Right cardiac atrium (tissue), 5 donors: ENCODE results near the gene EDARADD. TPM values are rescaled to one million over a fixed set of nuclear protein-coding genes. Genes with fewer than 3 reads are reported as not detected.
"Not testable (repeated sequence)": the region's sequence is repeated elsewhere in the genome, so short reads cannot be mapped to it uniquely, and the experiment has no call there.

Source experiments
- ATAC-seq, 2 donors: fragments of 200-7000 bp; cut with Tn5 transposase; one replicate each; pipeline versions ENCODE4 v1.8.0 to v1.9.1; 2020; ENCODE audit warnings: moderate library complexity in 2 of 2, mild to moderate bottlenecking in 1 of 2
- DNase-seq, 3 donors: peaks; one replicate each; pipeline ENCODE4 v3.0.0-alpha.2; 2020
- H3K27ac ChIP-seq: one replicate; pipeline ENCODE4 v1.5.1; 2013; ENCODE audit warnings: mild to moderate bottlenecking, low read length, control low read depth, moderate library complexity
- H3K27me3 ChIP-seq: one replicate; pipeline ENCODE4 v1.6.1; 2013; ENCODE audit not compliant: control insufficient read depth, insufficient read depth
- H3K4me1 ChIP-seq: one replicate; pipeline ENCODE4 v1.6.1; 2013; ENCODE audit warnings: low read length; ENCODE audit not compliant: control insufficient read depth, insufficient read depth
- H3K4me3 ChIP-seq: one replicate; pipeline ENCODE4 v1.5.1; 2013; ENCODE audit warnings: low read length, control low read depth
- H3K9me3 ChIP-seq: one replicate; pipeline ENCODE4 v1.6.1; 2013; ENCODE audit warnings: low read length; ENCODE audit not compliant: control insufficient read depth
- WGBS: extraction: QIAGEN DNeasy Blood & Tissue Kit; methylation state at CpG from one replicate; pipeline ENCODE4 v1.1.7; 2013; 5-methylcytosine and 5-hydroxymethylcytosine counted together
- intact Hi-C, 4 donors: fragments of 100-400 bp; cut with DNase I; formaldehyde crosslinking; loops; one replicate each; pipeline versions ENCODE4 v1.11.0 to v1.14.0; 2022 to 2023
- polyA plus RNA-seq: library from polyadenylated mRNA; stranded (reverse); fragments of 200-250 nt; gene quantifications from one replicate; pipeline ENCODE4 v1.2.3, GENCODE V29; 2013
- total RNA-seq, 4 donors: library from RNA; stranded (reverse); fragmentation: NEBNext Ultra II Directional; extraction: Animal tissue kit (Norgen Biotek cat#: 25700); gene quantifications; one replicate each; pipeline ENCODE4 v1.2.1, GENCODE V29; 2021
- donor health status: healthy with polysubstance abuse.
- donor health status: DM: no; HTN: yes; CAD: no.
- donor health status: DM: no; HTN: no; CAD: no.
- donor health status: DM: no; HTN: yes; CAD: no; lungs with severe emphysema.
- donor health status: DM: yes; HTN: yes; CAD: no.

EDARADD gene
- total and polyA plus RNA-seq, 5 donors, result 0.11 to 0.40 (median 0.25) TPM

DNA sequence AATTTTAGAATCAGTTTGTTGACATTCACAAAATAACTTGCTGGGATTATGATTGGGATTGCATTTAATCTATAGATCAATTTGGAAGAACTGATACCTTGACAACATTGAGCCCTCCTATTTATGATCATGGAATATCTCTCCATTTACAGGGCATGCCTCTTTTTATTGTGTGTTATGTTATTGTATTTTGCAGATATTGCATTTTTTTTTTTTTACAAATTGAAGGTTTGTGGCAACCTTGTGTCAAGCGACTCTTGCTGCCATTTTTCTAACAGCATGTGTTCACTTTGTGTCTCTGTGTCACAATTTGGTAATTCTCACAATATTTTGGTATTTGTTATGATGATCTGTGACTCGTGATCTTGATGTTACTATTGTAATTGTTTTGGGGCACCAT, 46.3 kb downstream of the EDARADD start:
- H3K9me3 ChIP-seq, result no peaks in the 10 kb centered on the region
- no peak overlapping the region for H3K4me3 ChIP-seq
- DNase-seq, result no peak
- 89% methylated on average over 2 of the region's 2 CpGs for WGBS
- no peaks in the 10 kb centered on the region for H3K27me3 ChIP-seq
- intact Hi-C loops, result no loop called here
- ATAC-seq, result no peak
- no peaks in the 10 kb centered on the region for H3K4me1 ChIP-seq
- H3K27ac ChIP-seq, result no peak overlapping the region

DNA sequence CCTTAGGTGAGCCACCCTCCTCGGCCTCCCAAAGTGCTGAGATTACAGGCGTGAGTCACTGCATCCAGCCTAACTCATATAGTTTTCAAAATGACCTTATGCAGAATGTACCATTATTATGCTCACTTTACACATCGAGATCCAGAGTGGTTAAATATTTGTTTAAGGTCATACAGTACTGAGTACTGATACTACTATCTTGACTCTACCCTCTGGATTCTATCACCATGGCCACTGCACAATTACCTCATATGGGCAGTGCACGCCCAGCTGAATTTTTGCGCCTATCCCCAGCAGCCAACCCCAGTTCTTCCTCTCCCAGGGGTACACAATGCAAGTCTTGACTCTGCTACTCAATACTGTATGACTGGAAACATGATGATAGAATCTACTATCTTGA, 56.7 kb downstream of the EDARADD start:
- ATAC-seq, result no peak
- no peaks in the 10 kb centered on the region for H3K9me3 ChIP-seq
- no peak overlapping the region for H3K27ac ChIP-seq
- 95% methylated on average over 5 of the region's 5 CpGs for WGBS
- no peaks in the 10 kb centered on the region for H3K4me1 ChIP-seq
- no peaks in the 10 kb centered on the region for H3K27me3 ChIP-seq
- no peak overlapping the region for H3K4me3 ChIP-seq
- DNase-seq, result no peak
- intact Hi-C loops, result no loop called here

DNA sequence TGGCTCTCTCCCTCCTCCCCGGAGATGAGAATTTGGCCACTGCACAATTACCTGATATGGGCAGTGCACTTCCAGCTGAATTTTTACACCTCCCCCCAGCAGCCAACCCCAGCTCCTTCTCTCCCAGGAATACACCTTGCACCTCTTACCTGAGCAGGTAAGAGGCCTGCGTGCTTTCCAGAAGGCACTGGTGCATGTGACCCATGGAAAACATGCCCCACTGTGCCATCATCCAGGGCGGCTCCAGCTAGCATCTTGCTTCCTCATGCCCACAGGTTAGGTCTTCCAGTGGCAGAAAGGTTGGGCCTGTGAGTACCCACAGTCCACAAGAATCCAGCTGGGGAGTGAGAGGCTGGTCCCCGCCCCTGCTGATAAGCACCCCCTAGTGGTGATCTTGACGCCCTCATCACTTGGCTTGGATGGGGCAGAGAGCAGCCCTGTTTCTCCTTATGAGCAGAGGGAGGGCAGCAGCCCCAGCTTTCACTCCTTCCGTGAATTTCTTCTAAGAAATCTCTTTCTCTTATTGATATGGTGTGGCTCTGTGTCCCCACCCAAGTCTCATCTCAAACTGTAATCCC, 57.8 kb downstream of the EDARADD start:
- no peak overlapping the region for H3K4me3 ChIP-seq
- no peak for DNase-seq
- no peaks in the 10 kb centered on the region for H3K27me3 ChIP-seq
- intact Hi-C loops, result no loop called here
- H3K27ac ChIP-seq, result no peak overlapping the region
- WGBS, result 78% methylated on average over 6 of the region's 6 CpGs
- no peaks in the 10 kb centered on the region for H3K9me3 ChIP-seq
- peak in 1 of 2 donors; percentile 45 for ATAC-seq
- H3K4me1 ChIP-seq, result no peaks in the 10 kb centered on the region

DNA sequence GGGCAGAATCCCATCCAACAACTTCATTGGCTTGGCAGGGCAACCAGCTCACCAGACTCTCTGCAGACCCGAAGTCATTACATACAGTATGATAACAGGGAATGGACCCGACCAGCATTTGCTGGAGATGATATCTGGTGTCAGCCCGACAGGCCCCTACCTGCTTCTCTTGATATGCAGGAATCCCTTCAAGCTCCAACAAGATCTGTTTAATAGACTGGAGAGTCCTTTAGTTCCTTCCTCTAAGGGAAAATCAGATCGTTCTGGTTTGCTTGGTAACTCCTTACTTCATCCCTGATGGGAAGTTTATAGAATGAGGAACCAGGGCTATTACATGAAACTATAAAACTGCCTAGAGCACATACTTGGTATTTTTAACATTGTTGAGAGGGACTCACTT, 61.2 kb downstream of the EDARADD start:
- 82% methylated on average over 4 of the region's 4 CpGs for WGBS
- ATAC-seq (no peak), DNase-seq (no peak)
- Histone ChIP-seq H3K4me1 (no peaks in the 10 kb centered on the region), H3K27me3 (no peaks in the 10 kb centered on the region), H3K9me3 (no peaks in the 10 kb centered on the region), H3K27ac (no peak overlapping the region), H3K4me3 (no peak overlapping the region)
- intact Hi-C loops, result no loop called here

DNA sequence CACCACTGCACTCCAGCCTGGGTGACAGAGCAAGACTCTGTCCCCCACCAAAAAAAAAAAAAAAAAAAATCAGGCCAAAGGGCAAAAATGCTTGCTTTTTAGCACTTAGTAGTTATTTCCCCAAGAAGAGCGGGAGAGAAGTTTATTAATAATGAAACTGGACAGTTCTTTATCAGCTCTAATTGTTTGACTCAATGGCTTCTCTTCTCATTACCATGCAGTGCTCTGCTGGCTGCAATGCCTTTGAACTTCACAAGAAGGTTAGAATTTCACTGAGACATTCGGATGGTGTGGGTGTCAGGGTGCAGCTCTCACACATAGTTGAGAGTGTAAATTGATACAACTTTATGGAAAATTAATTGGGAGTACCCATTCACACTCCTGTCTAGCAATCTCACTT, 63.7 kb downstream of the EDARADD start:
- DNase-seq (no peak), ATAC-seq (no peak)
- intact Hi-C loops, result no loop called here
- Histone ChIP-seq H3K27me3 (no peaks in the 10 kb centered on the region), H3K4me3 (no peak overlapping the region), H3K27ac (no peak overlapping the region), H3K9me3 (no peaks in the 10 kb centered on the region), H3K4me1 (no peaks in the 10 kb centered on the region)
- 91% methylated on average over 2 of the region's 2 CpGs for WGBS

DNA sequence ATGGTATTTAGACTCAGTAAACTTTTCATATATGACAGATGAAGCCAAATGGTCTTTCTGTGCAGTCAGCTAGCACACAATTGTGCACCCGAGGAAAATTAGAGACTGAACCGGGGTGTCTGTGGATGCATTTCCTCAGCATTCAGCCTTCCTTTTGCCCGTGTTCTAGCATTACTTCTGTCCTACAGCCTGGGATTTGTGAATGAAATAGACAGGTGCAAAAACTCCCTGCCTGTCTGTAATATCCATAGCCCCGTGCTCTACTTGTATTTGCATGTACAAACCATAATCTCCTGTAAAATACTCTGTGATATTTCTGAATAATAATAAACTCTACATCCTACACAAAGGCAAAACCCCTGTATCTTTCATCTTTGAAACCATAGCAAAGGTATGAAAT, 64.9 kb downstream of the EDARADD start:
- intact Hi-C loops, result no loop called here
- Histone ChIP-seq H3K4me3 (no peak overlapping the region), H3K9me3 (no peaks in the 10 kb centered on the region), H3K27ac (no peak overlapping the region), H3K4me1 (no peaks in the 10 kb centered on the region), H3K27me3 (no peaks in the 10 kb centered on the region)
- DNase-seq, result no peak
- ATAC-seq, result no peak
- 91% methylated on average over 4 of the region's 4 CpGs for whole genome bisulfite sequencing

DNA sequence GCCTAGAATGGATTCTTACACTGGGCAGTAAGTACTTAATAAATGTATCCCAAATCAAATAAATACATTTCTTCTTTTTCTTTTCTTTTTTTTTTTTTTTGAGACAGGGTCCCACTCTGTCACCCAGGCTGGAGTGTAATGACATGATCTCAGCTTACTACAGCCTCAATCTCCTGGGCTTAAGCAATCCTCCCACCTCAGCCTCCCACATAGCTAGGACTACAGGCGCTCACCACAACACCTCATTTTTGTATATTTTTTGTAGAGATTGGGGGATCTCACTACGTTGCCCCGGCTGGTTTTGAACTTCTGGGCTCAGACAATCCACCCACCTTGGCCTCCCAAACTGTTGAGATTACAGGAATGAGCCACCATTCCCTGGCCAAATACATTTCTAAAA, 66.0 kb downstream of the EDARADD start:
- intact Hi-C loops, result no loop called here
- H3K27ac ChIP-seq, result no peak overlapping the region
- H3K27me3 ChIP-seq, result no peaks in the 10 kb centered on the region
- H3K9me3 ChIP-seq, result no peaks in the 10 kb centered on the region
- H3K4me3 ChIP-seq, result no peak overlapping the region
- no peak for ATAC-seq
- DNase-seq, result no peak
- WGBS, result 96% methylated on average over 3 of the region's 3 CpGs
- no peaks in the 10 kb centered on the region for H3K4me1 ChIP-seq

DNA sequence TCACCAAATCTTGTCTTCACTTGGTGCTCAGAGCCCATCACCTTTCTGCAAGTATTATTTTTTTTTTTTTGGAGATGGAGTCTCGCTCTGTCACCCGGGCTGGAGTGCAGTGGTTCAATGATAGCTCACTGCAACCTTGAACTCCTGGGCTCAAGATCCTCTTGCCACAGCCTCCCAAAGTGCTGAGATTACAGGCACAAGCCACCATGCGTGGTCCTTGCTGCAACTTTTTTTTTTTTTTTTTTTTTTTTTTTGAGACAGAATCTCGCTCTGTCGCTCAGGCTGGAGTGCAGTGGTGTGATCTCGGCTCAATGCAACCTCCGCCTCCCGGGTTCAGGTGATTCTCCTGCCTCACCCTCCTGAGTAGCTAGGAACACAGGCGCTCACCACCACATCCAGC, 70.1 kb downstream of the EDARADD start:
- H3K4me3 ChIP-seq, H3K27me3 ChIP-seq, H3K9me3 ChIP-seq, intact Hi-C loops, ATAC-seq, H3K4me1 ChIP-seq, H3K27ac ChIP-seq, DNase-seq: not testable (repeated sequence)
- WGBS, result 97% methylated on average over 9 of the region's 9 CpGs

DNA sequence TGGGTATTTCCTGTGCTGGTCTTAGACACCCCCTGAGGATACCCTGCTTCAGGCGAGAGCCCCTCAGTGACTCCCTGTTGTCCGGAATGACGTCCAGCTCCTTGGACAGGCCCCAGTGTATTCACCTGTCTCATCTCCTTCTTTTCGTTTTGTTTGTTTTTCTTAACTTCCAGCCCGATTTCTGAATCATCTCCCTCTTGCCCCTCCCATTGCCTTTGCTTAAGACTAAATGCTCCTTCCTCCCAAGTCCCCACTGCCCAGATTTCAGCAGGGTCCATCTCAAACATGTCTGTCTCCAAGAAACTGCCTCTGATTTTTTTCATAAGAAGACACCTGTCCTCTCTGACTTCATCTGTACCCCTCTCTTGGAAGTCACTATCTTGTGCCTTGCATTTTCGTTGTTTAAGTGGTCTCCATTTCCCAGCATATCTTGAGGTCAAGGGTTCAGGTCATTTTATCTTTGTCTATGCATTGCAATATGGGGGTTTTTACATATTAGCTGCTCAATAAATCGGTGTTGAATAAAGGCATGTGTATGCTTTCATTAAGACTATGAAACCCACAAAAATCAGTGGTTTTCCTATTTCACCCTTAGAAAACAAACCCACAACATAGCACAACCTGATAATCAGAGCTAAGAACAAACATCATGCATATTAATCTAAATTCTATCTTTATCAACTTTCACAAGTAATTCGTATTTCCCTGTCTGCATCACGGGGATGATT, 71.3 kb downstream of the EDARADD start:
- DNase-seq (no peak), ATAC-seq (no peak)
- Histone ChIP-seq H3K9me3 (no peaks in the 10 kb centered on the region), H3K27ac (no peak overlapping the region), H3K4me1 (no peaks in the 10 kb centered on the region), H3K4me3 (no peak overlapping the region), H3K27me3 (no peaks in the 10 kb centered on the region)
- 84% methylated on average over 9 of the region's 9 CpGs for WGBS
- intact Hi-C loops, result no loop called here

DNA sequence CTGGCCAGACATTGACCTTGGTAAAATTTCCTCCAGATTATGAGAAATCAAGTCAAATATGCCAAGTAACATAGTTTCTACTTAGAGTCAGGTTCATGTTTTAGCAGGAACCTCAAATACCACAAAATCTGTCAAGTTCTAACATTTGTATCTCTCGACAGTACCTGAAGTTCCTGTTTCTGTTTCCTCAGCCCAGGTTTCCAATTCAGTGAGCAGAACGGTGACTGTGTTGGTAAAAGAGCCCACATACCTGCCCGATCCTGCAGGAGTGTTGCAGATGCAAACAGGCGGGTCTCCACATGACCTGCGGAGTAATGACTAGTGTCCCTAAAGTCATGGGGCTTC, 71.8 kb downstream of the EDARADD start:
- WGBS, result 86% methylated on average over 5 of the region's 5 CpGs
- intact Hi-C loops, result no loop called here
- no peak for DNase-seq
- Histone ChIP-seq H3K9me3 (no peaks in the 10 kb centered on the region), H3K4me3 (no peak overlapping the region), H3K4me1 (no peaks in the 10 kb centered on the region), H3K27ac (no peak overlapping the region), H3K27me3 (no peaks in the 10 kb centered on the region)
- ATAC-seq, result no peak

DNA sequence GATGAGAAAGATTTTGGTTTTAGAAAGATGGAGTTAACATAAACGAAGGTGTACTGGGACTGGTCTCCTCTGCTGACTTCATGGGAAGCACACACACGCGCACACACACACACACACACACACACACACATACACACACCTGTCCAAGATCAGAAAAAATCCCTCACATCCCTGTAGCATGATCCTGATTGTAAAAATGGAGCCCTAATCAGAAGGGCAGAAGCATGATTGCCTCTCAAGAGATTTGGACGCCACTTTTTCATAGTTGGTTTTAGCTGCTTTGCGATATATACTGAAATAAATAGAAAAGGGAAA, 73.2 kb downstream of the EDARADD start:
- H3K4me1 ChIP-seq, result no peaks in the 10 kb centered on the region
- intact Hi-C loops, result no loop called here
- no peak for ATAC-seq

DNA sequence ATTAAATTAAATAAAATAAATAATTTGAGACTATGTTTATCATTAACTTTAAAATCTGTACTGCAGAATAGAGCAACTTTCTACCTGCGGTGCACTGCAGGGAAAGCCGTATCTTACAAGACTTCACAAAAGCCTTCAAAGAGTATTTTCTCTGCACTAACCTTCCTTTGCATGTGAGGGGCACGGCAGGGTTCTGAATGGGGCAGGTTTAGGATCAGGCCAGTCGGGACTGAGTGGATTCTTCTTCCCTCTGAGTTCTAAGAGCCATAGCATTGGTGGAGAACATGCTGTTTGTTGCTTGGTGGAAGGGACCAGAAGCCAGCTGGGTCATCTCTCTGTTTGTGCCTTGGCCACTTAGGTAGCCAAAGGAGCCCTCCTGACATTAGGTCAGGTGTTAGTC, 74.5 kb downstream of the EDARADD start:
- no peak for ATAC-seq
- H3K9me3 ChIP-seq, result no peaks in the 10 kb centered on the region
- H3K4me1 ChIP-seq, result peaks cover 3% of the 10 kb centered on the region
- intact Hi-C loops, result no loop called here
- H3K27ac ChIP-seq, result no peak overlapping the region
- H3K4me3 ChIP-seq, result no peak overlapping the region
- H3K27me3 ChIP-seq, result no peaks in the 10 kb centered on the region
- no peak for DNase-seq
- WGBS, result 86% methylated on average over 4 of the region's 4 CpGs

More for the DNA sequence above, 73.2 kb downstream of the EDARADD start:
- WGBS, result 83% methylated on average over 5 of the region's 5 CpGs
- H3K27me3 ChIP-seq, result no peaks in the 10 kb centered on the region
- no peak overlapping the region for H3K27ac ChIP-seq
- no peaks in the 10 kb centered on the region for H3K9me3 ChIP-seq
- no peak overlapping the region for H3K4me3 ChIP-seq
- no peak for DNase-seq
